Endothelial cell of umbilical vein (primary cell): ENCODE results near the gene MACF1. TPM values are rescaled to one million over a fixed set of nuclear protein-coding genes. Genes with fewer than 3 reads are reported as not detected.

Experiments used
- BruUV-seq: library from RNA; stranded (reverse); fragments of 400-500 nt; replicated peaks from 2 replicates; lab custom pipeline; 2021; lab: Mats Ljungman, UMichigan
- CTCF ChIA-PET: fragments of 300-600, 350-600 bp; sonication (Branson Sonifier 250); formaldehyde crosslinking; loops from one replicate; lab custom pipeline; 2021; ENCODE audit warnings: antibody characterized with exemption, inconsistent platforms; lab: Charles Lee
- POLR2A ChIA-PET: fragments of 300-600, 350-600 bp; sonication (Branson Sonifier 250); formaldehyde crosslinking; loops from one replicate; lab custom pipeline; 2021; ENCODE audit warnings: antibody characterized with exemption, inconsistent platforms; lab: Charles Lee
- DNase-seq: peaks from one replicate; pipeline ENCODE4 v3.0.0-alpha.2; 2011; ENCODE audit warnings: low read depth, low spot score
- FAIRE-seq: peaks from 2 replicates; lab custom pipeline; 2011; peaks lifted over from hg19 to GRCh38; lab: Jason Lieb, UNC
- H2AFZ ChIP-seq: 2 replicates; pipeline ENCODE4 v1.6.0; 2012; ENCODE audit warnings: low read depth, low read length, control low read depth, inconsistent platforms
- H3K27ac ChIP-seq: 2 replicates; pipeline ENCODE4 v1.5.1; 2011; ENCODE audit warnings: low read depth, mild to moderate bottlenecking, control low read depth, low read length, moderate library complexity; ENCODE audit not compliant: insufficient read depth
- H3K27me3 ChIP-seq, 2 experiments: 2 replicates each; pipeline versions ENCODE4 v1.6.0 to v1.6.1; 2011; ENCODE audit warnings: low read length in 2 of 2, mixed read lengths in 1 of 2; ENCODE audit not compliant: control insufficient read depth in 2 of 2, insufficient read depth in 2 of 2
- H3K36me3 ChIP-seq, 2 experiments: 2 replicates in 1 of 2; 3 replicates in 1 of 2; pipeline ENCODE4 v1.5.1; 2011; ENCODE audit warnings: low read length in 2 of 2, mild to moderate bottlenecking in 1 of 2, moderate library complexity in 1 of 2; ENCODE audit not compliant: control insufficient read depth in 2 of 2, insufficient read depth in 2 of 2; ENCODE audit errors: extremely low read depth in 1 of 2
- H3K4me1 ChIP-seq: 3 replicates; pipeline ENCODE4 v1.5.1; 2011; ENCODE audit warnings: mild to moderate bottlenecking, low read length; ENCODE audit not compliant: control insufficient read depth, insufficient read depth; ENCODE audit errors: extremely low read depth
- H3K4me2 ChIP-seq: 2 replicates; pipeline ENCODE4 v1.6.1; 2011; ENCODE audit warnings: low read length, control low read depth, mixed read lengths; ENCODE audit not compliant: insufficient read depth
- H3K4me3 ChIP-seq, 3 experiments: fragments of 200-600 bp in 1 of 3; sonication (generic), shearing (Covaris generic) in 1 of 3; replicated peaks in 1 of 3; 2 replicates each; pipeline ENCODE4 v1.5.1; 2011 to 2016; ENCODE audit warnings: control low read depth in 3 of 3, low read length in 3 of 3, mild to moderate bottlenecking in 2 of 3, inconsistent platforms in 1 of 3, low read depth in 1 of 3, moderate library complexity in 1 of 3; ENCODE audit not compliant: insufficient read depth in 1 of 3
- H3K79me2 ChIP-seq: 2 replicates; pipeline ENCODE4 v1.6.0; 2012; ENCODE audit warnings: low read length, inconsistent platforms; ENCODE audit not compliant: control insufficient read depth, insufficient read depth
- H3K9ac ChIP-seq: replicated peaks from 2 replicates; pipeline ENCODE3; 2011; ENCODE audit warnings: low read length, control low read depth; ENCODE audit not compliant: insufficient read depth; ENCODE audit errors: extremely low read depth
- H3K9me1 ChIP-seq: replicated peaks from 3 replicates; pipeline ENCODE4 v1.6.0; 2011; ENCODE audit warnings: mild to moderate bottlenecking, low read length; ENCODE audit not compliant: control insufficient read depth, insufficient read depth; ENCODE audit errors: extremely low read depth
- H3K9me3 ChIP-seq: replicated peaks from 2 replicates; pipeline ENCODE4 v1.5.1; 2012; ENCODE audit warnings: low read length, inconsistent platforms; ENCODE audit not compliant: control insufficient read depth, insufficient read depth
- H4K20me1 ChIP-seq: replicated peaks from 2 replicates; pipeline ENCODE3; 2011; ENCODE audit warnings: mild to moderate bottlenecking, low read length; ENCODE audit not compliant: control insufficient read depth, insufficient read depth; ENCODE audit errors: extremely low read depth
- CTCF ChIP-seq, 2 donors: IDR thresholded peaks; 1 replicate in 1 of 2; 2 replicates in 1 of 2; pipeline ENCODE4 v1.5.1; 2011; ENCODE audit warnings: low read length in 2 of 2, mild to moderate bottlenecking in 2 of 2, moderate library complexity in 2 of 2, control low read depth in 1 of 2, inconsistent platforms in 1 of 2, low read depth in 1 of 2; ENCODE audit not compliant: insufficient read depth in 1 of 2; ENCODE audit errors: extremely low read depth in 1 of 2
- EZH2 ChIP-seq: IDR thresholded peaks from 2 replicates; pipeline ENCODE4 v1.6.1; 2012; ENCODE audit warnings: borderline replicate concordance, low read depth, mild to moderate bottlenecking, moderate library complexity, low read length, inconsistent platforms; ENCODE audit not compliant: severe bottlenecking
- FOS ChIP-seq: IDR thresholded peaks from 2 replicates; pipeline ENCODE4 v1.6.1; 2011; ENCODE audit warnings: mild to moderate bottlenecking, low read length, moderate library complexity, borderline replicate concordance; ENCODE audit not compliant: insufficient read depth
- GATA2 ChIP-seq: IDR thresholded peaks from 2 replicates; pipeline ENCODE4 v1.7.0; 2011; ENCODE audit warnings: low read depth, mild to moderate bottlenecking, moderate library complexity, mixed read lengths, low read length; ENCODE audit not compliant: insufficient read length, insufficient read depth
- JUN ChIP-seq: IDR thresholded peaks from 2 replicates; pipeline ENCODE4 v1.6.1; 2011; ENCODE audit warnings: borderline replicate concordance, low read depth; ENCODE audit not compliant: insufficient read length, insufficient read depth
- MYC ChIP-seq: IDR thresholded peaks from one replicate; pipeline ENCODE4 v1.6.1; 2011; ENCODE audit warnings: mild to moderate bottlenecking, low read depth, low read length
- POLR2A ChIP-seq: IDR thresholded peaks from 2 replicates; pipeline ENCODE4 v1.6.1; 2012; ENCODE audit warnings: low read depth, mild to moderate bottlenecking, control low read depth, low read length
- POLR2AphosphoS5 ChIP-seq: IDR thresholded peaks from 2 replicates; pipeline ENCODE4 v1.6.1; 2012; ENCODE audit warnings: low read depth, mild to moderate bottlenecking, control low read depth, low read length, moderate library complexity; ENCODE audit not compliant: insufficient read depth
- dilution Hi-C: fragments of 300-500 bp; cut with MboI; formaldehyde crosslinking; loops from one replicate; pipeline ENCODE4 v1.15.0; 2019; ENCODE audit warnings: low sequenced_read_pairs; ENCODE audit not compliant: extremely low pct_ligation_motif_present
- intact Hi-C: fragments of 100-400 bp; cut with micrococcal nuclease; formaldehyde crosslinking; loops from one replicate; pipeline ENCODE4 v1.10.0; 2022
- polyA plus RNA-seq, 4 experiments: library from polyadenylated mRNA; depleted of rRNA in 3 of 4; stranded (reverse) in 3 of 4; unstranded in 1 of 4; fragments of >200 nt; gene quantifications; 2 replicates each; pipeline versions ENCODE4 v1.2.1 to v1.2.3, GENCODE V29; 2011 to 2012; ENCODE audit warnings: missing spikeins in 1 of 4
- total RNA-seq: library from RNA; stranded (reverse); gene quantifications from 2 replicates; pipeline ENCODE4 v1.2.3, GENCODE V29; 2021
- TF ChIP-seq, protein P1 (sequence below): IDR thresholded peaks from 2 replicates; pipeline ENCODE4 v1.6.1; 2011; ENCODE audit not compliant: insufficient read depth, insufficient read length

MACF1 gene
- total and polyA plus RNA-seq, 2 donors (not counting 3 experiments of a cell fraction or from before 2014, with no cell fraction given), result 122 to 587 TPM

GRCh38 chr1:39485046-39485803, 280.7 kb downstream of the MACF1 start:
- Histone ChIP-seq H3K9ac (no peak overlapping the region), H2AFZ (no peak overlapping the region), H3K4me1 (no peaks in the 10 kb centered on the region), H3K79me2 (no peaks in the 10 kb centered on the region), H3K36me3 (peaks cover 23 to 37% of the 10 kb centered on the region in 2 experiments), H3K9me1 (no peaks in the 10 kb centered on the region), H3K4me3 (no peak overlapping the region), H3K4me2 (no peak overlapping the region), H3K27ac (no peak overlapping the region), H4K20me1 (no peaks in the 10 kb centered on the region), H3K9me3 (no peaks in the 10 kb centered on the region), H3K27me3 (no peaks in the 10 kb centered on the region)
- FAIRE-seq (no peak), DNase-seq (no peak)
- TF ChIP-seq POLR2A, result no peak
- TF ChIP-seq GATA2, result no peak
- no peak for TF ChIP-seq JUN
- no peak for TF ChIP-seq MYC
- TF ChIP-seq CTCF (IDR thresholded peaks at IDR 0.05; ENCODE audit: extremely low read depth in 1 of 2, insufficient read depth in 1 of 2, low read depth in 1 of 2, low read length in 2 of 2), result no peak
- TF ChIP-seq EZH2, result no peak
- no peak for TF ChIP-seq FOS
- TF ChIP-seq POLR2AphosphoS5, result no peak
- TF ChIP-seq, protein P1, sequence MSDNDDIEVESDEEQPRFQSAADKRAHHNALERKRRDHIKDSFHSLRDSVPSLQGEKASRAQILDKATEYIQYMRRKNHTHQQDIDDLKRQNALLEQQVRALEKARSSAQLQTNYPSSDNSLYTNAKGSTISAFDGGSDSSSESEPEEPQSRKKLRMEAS, result no peak
- intact Hi-C loops, result no loop called here
- ChIA-PET POLR2A (no interaction called here), CTCF (interaction anchor here (1.0 kb wide), 1 partner anchor 54 kb away, joined by 3 read pairs; no protein-coding TSS in a partner anchor)
- BruUV-seq, result no TSS peak
- dilution Hi-C loops, result no loop called here
